Measurements from ENCODE around the gene CDH4.

DNA sequence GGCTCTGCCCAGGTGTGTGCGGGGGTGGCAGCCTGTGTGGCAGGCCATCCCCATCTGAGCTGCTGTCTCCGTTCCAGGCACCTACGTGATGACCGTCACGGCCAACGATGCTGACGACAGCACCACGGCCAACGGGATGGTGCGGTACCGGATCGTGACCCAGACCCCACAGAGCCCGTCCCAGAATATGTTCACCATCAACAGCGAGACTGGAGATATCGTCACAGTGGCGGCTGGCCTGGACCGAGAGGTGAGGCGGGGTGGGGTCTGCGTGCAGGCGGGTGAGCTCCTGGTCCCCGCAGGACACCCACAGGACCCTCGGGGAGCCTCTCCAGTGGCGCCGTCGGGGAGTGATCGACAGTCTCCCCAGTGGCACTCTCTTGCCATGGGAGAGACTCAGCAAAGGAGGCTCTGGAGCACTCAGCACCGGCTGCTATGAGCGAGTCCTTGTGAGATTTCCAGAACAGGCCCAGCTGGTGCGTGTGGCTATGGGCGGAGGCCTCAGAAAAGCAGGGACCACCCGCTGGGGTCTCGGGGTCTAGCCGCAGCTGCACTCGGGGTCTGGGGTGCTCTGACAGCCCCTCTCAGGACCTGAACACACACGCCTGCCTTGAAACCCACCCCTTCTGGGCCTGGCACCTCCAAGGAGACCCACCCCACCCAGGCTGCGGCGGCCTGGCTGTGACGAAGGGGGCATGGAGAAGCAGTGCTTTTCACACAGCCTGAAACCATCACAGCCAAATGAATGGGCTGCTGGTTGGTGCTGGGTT is 621.8 kb downstream of the CDH4 start:
- TF ChIP-seq, protein P1, sequence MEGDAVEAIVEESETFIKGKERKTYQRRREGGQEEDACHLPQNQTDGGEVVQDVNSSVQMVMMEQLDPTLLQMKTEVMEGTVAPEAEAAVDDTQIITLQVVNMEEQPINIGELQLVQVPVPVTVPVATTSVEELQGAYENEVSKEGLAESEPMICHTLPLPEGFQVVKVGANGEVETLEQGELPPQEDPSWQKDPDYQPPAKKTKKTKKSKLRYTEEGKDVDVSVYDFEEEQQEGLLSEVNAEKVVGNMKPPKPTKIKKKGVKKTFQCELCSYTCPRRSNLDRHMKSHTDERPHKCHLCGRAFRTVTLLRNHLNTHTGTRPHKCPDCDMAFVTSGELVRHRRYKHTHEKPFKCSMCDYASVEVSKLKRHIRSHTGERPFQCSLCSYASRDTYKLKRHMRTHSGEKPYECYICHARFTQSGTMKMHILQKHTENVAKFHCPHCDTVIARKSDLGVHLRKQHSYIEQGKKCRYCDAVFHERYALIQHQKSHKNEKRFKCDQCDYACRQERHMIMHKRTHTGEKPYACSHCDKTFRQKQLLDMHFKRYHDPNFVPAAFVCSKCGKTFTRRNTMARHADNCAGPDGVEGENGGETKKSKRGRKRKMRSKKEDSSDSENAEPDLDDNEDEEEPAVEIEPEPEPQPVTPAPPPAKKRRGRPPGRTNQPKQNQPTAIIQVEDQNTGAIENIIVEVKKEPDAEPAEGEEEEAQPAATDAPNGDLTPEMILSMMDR (IDR thresholded peaks at IDR 0.05; ENCODE audit: borderline replicate concordance, extremely low read depth, low read length, poor library complexity, severe bottlenecking), result no peak
- no peak for TF ChIP-seq EZH2 (IDR thresholded peaks at IDR 0.05; ENCODE audit: borderline replicate concordance, low read depth, low read length, severe bottlenecking)
